OCI-LY1 (cell line): Measurements from ENCODE around the gene BCL2.
"Not testable (repeated sequence)": the region's sequence is repeated elsewhere in the genome, so short reads cannot be mapped to it uniquely, and the experiment has no call there.

Experiments
- CTCF ChIP-seq: fragments of 200-600 bp; sonication (generic), shearing (Covaris generic); IDR thresholded peaks from 2 replicates; pipeline ENCODE4 v1.5.1; 2017; ENCODE audit warnings: mild to moderate bottlenecking, antibody characterized with exemption, low read length, moderate library complexity, mixed read lengths
- EZH2 ChIP-seq: fragments of 200-600 bp; sonication (generic), shearing (Covaris generic); IDR thresholded peaks from 2 replicates; pipeline ENCODE4 v1.8.0; 2017; ENCODE audit warnings: borderline replicate concordance, mixed run types, mild to moderate bottlenecking, antibody characterized with exemption, low read length, moderate library complexity, mixed read lengths

GRCh38 chr18:63235920-63236319 is 83.6 kb downstream of the BCL2 start:
- TF ChIP-seq CTCF, EZH2: not testable (repeated sequence)
